ENCODE measurements around the gene ELMO1.

Gene ELMO1

DNA sequence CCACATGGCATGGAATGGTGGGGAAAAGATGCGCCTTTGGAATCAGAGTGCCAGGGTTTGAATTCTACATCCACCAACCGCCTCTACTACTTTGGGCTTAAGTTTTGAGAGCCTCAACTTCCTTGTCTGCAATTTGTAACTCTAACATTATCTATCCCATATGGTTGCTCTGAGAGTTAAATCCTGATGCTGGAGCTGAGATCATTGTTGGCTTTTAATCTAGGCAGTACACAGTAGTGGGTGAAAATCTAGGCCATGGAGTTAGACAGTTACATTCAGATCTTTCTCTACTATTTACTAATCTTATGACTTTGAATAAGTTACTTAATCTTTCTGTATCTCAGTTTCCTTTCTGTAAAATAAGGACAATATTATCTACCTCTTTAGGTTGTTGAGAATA, 574.6 kb downstream of the ELMO1 start:
- Histone ChIP-seq H3K4me3 (no peak overlapping the region), H3K27ac (no peak overlapping the region)
- DNase-seq (ENCODE audit: low spot score) = no peak
- TF ChIP-seq CTCF (IDR thresholded peaks at IDR 0.05) = no peak

DNA sequence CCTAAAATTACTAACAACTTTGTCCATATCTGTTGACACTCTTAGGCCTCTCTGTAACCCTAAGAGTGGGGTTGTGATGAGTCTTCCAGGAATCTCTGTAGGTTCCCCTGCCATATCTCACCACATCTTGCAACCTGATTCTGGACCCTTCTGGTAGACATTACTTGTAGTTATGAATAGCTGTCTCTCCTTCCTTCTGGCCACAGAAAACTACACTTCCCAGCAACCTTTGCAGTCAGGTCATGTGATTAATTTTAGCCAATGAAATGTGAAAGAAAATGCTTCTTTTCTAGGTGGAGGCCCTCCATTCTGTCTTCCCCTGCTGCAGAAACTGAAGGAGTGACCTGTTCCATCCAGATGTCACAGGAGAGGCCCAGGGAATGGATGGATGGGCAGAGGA, 576.8 kb downstream of the ELMO1 start:
- no peak overlapping the region for H3K4me3 ChIP-seq
- no peak for TF ChIP-seq CTCF (IDR thresholded peaks at IDR 0.05)
- DNase-seq (ENCODE audit: low spot score) = no peak
- H3K27ac ChIP-seq = no peak overlapping the region

DNA sequence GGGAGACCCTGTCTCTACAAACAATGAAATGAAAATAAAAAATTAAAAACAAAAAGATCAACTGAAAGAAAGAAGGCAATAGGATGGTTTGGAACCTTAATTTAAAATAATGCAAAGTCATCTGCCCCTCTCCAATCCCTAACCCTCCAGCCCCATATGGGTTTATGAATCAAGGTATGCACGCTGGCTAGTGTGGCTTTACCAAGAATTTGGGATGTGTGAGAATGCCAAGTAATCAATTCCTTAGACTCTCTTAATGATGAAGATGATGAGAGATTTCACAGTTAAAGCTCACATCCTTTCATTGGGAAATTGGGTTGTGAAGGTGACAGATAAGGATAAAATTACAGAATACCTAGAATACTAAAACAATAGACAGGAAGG, 577.3 kb downstream of the ELMO1 start:
- no peak for DNase-seq (ENCODE audit: low spot score)
- no peak for TF ChIP-seq CTCF (IDR thresholded peaks at IDR 0.05)
- Histone ChIP-seq H3K27ac (no peak overlapping the region), H3K4me3 (no peak overlapping the region)

- H3K4me3 ChIP-seq = no peak overlapping the region
- no peak for DNase-seq (ENCODE audit: low spot score)
- H3K27ac ChIP-seq = no peak overlapping the region
- no peak for TF ChIP-seq CTCF (IDR thresholded peaks at IDR 0.05)
Observed at GRCh38 chr7:36870625-36871354, 577.9 kb downstream of the ELMO1 start.

GRCh38 chr7:36868727-36869411, 579.8 kb downstream of the ELMO1 start:
- H3K27ac ChIP-seq = no peak overlapping the region
- H3K4me3 ChIP-seq = no peak overlapping the region
- DNase-seq (ENCODE audit: low spot score) = no peak
- TF ChIP-seq CTCF (IDR thresholded peaks at IDR 0.05) = no peak

DNA sequence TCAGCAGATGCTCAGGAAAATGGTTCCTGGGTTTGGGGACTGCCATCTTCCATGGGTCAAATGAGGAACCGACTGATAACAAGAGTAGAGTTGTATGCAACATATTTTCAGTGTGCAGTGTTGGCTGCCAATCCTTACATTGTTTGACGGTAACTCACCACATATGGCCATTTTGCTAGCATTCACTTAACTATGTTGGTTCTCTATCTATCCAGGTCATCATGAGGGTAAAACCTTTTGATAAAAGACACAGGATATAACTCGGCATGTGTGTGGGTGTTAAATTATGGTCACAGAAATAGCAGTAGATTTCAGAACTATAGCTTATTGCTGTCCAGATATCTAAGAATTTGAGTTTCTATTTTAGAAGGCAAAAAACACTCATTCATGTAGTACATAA, 583.6 kb downstream of the ELMO1 start:
- no peak for DNase-seq (ENCODE audit: low spot score)
- TF ChIP-seq CTCF (IDR thresholded peaks at IDR 0.05) = no peak
- Histone ChIP-seq H3K27ac (no peak overlapping the region), H3K4me3 (no peak overlapping the region)
